OCI-LY7 (cell line): ENCODE measurements around the gene MXD4.

Experiments used
- EZH2phosphoT487 ChIP-seq: fragments of 200-600 bp; sonication (generic); IDR thresholded peaks from 2 replicates; pipeline ENCODE4 v1.6.1; 2018; ENCODE audit warnings: low read depth, borderline replicate concordance, mild to moderate bottlenecking, mixed run types, antibody characterized with exemption, low read length, moderate library complexity, mixed read lengths
- TF ChIP-seq, protein P1 (sequence below): fragments of 200-600 bp; sonication (generic); conservative IDR thresholded peaks from 2 replicates; pipeline ENCODE4 v1.5.1; 2014; ENCODE audit warnings: mild to moderate bottlenecking, antibody characterized with exemption, low read length, moderate library complexity, mixed read lengths

- TF ChIP-seq, protein P1, sequence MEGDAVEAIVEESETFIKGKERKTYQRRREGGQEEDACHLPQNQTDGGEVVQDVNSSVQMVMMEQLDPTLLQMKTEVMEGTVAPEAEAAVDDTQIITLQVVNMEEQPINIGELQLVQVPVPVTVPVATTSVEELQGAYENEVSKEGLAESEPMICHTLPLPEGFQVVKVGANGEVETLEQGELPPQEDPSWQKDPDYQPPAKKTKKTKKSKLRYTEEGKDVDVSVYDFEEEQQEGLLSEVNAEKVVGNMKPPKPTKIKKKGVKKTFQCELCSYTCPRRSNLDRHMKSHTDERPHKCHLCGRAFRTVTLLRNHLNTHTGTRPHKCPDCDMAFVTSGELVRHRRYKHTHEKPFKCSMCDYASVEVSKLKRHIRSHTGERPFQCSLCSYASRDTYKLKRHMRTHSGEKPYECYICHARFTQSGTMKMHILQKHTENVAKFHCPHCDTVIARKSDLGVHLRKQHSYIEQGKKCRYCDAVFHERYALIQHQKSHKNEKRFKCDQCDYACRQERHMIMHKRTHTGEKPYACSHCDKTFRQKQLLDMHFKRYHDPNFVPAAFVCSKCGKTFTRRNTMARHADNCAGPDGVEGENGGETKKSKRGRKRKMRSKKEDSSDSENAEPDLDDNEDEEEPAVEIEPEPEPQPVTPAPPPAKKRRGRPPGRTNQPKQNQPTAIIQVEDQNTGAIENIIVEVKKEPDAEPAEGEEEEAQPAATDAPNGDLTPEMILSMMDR: no peak
- TF ChIP-seq EZH2phosphoT487: no peak
These were observed 25.1 kb upstream of the MXD4 start for GRCh38 chr4:2286904-2287593.
